Stimulated activated CD8-positive, alpha-beta memory T cell treated with anti-CD3 and anti-CD28 coated beads, Interleukin-4, amount 100 ng/mL, for 48 hours (primary cell): ENCODE measurements around the gene NPY2R.

Experiments
- DNase-seq: peaks from one replicate; pipeline ENCODE4 v3.0.0-alpha.2; 2020

Gene NPY2R, protein sequence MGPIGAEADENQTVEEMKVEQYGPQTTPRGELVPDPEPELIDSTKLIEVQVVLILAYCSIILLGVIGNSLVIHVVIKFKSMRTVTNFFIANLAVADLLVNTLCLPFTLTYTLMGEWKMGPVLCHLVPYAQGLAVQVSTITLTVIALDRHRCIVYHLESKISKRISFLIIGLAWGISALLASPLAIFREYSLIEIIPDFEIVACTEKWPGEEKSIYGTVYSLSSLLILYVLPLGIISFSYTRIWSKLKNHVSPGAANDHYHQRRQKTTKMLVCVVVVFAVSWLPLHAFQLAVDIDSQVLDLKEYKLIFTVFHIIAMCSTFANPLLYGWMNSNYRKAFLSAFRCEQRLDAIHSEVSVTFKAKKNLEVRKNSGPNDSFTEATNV

DNA sequence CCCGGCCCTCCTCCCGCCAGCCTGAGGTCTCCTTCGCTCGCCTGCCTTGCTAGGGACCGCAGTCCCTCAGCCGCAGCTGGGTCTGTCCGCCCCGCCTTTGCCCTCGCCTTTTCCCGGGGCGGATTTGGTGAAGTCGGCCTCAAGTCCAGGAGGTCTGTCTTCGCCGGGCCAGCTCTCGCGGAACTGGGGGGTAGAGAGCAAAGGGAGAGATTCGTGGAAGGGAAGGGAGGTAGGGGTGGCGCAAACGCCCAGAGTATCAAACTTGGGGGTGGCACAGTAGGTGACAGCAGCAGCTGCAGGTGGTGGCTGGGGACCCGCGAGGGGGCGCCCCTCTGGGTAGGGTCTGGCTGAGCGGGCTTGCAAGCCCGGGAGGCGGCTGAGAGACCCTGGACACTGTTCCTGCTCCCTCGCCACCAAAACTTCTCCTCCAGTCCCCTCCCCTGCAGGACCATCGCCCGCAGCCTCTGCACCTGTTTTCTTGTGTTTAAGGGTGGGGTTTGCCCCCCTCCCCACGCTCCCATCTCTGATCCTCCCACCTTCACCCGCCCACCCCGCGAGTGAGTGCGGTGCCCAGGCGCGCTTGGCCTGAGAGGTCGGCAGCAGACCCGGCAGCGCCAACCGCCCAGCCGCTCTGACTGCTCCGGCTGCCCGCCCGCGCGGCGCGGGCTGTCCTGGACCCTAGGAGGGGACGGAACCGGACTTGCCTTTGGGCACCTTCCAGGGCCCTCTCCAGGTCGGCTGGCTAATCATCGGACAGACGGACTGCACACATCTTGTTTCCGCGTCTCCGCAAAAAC lies at the start of gene NPY2R:
Gene NPY2R, plus strand, starts transcription at position 379 of the 797 bp plus-strand sequence. CDS start 5,304 bp downstream, outside the sequence.
- no peak for DNase-seq

DNA sequence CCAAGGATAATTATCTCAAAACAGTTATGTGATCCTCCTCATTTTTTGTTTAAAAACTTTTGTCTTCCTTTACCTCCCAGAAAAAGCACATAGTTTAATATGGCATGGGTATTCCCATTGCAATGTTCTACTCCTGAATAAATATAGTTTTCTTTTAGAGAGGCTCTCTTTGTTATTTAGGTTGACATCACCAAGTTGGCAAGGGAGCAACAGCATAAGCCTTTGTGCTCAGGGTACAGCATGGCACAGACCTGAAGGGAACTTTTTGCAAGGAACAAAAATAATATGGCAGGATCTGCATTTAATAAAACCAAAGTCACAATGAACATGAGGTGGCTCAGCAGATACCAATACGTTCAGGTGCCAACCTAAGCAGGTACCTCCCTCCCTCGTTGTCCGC lies 47.1 kb upstream of the NPY2R start:
- DNase-seq: no peak

DNA sequence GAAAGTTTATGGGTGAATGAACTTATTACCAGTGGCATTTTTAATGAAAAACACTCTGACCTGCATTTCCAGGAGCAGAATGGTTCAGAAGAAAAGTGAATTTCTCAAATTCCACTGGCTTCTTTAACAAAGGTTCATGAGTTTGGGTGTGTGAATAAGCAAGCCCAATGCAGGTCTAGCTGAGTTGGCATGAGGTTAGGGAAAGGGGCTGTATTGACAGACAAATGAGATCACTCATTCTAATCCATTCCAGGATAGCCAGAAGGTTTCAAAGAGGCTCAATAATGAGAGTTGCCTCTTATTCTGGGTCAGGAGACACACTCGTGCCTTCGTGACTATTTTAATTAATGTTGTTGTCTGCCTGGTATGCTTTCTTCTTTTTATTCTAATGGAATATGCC lies 43.7 kb upstream of the NPY2R start:
- no peak for DNase-seq

DNA sequence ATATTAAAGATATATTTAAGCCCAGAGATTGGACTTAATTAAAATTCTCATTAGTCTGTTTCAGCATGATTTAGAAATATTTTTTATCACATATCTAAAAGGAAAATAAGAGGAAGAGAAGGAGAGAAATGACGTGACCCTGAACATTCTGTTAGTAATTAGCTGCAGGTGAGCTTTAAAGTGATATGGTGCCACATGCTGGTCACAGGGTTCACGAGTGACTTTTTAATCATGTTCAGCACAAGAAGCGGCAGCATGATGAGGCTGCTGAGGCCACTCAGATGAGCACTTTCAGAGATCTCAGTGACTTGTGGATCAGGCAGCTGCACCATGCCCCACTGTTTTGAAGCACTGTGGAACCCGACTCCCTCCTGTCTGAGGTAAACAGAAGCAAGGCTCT lies 37.9 kb upstream of the NPY2R start:
- no peak for DNase-seq

DNA sequence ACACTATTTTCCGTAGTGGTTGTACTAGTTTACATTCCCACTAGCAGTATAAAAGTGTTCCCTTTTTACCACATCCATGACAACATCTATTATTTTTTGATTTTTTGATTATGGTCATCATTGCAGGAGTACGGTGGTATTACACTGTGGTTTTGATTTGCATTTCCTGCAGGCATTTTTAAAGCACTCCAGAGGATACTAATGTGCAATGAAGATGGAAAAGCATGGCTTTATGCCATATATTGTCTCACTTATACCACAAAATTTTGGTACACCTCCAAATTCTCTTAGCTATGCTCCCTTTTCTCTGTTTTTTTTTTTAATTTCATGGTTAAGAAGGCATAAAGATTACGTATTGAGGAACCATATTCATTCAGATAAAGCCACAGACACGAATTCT lies 35.1 kb upstream of the NPY2R start:
- DNase-seq: no peak

DNA sequence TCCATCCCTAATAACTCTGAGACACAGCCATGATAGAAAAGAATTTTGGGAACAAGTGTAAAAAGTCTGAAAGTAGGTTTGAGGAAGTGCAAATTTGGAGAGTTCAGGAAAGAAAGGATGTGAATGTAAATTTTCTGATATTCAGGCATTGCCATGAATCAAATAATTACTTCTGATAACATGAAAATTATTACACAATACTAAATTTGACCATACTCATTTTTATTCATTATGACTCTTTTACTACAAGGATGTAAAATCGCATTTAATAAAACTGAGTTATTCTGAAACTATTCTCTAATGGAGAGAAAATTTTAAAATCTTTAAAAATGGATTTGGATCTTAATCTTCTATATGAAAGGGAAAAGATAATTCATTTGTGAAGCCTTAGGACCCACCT lies 33.8 kb upstream of the NPY2R start:
- DNase-seq: no peak

DNA sequence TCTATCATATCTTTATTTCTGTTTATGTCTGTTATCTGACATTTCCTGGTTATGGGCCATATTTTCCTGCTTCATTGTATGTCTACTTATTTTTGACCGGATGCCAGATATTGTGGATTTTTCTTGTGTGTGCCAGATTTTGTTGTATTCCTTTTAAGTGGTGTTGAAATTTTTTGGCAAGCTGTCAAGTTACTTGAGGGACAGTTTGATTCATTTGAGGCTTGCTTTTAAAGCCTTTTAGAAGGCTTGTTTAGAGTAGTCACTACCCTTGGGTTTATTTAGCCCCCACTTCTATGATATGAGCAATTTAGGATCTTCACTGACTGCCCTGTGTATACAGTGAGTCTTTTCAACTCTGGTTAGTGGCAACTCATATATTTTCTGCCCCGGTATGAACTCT lies 29.2 kb upstream of the NPY2R start:
- DNase-seq: no peak

DNA sequence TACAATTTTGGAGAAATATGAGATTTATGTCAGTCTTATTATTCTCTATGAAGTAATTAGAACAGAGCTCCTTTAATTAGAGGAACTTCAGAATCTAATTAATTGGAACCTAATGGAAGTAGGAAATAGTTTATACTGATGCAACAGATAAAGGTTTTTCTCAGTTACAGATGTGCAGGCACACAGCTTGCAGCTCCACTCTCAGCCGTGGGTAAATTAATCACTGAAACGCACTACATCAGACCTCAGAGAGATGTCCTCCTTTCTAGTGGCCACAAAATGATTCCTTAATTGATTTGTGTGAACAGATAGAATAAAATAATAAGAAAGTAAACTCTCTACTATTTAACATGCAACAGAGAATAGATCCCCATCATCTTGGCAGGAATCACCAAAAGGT lies 21.5 kb upstream of the NPY2R start:
- no peak for DNase-seq

DNA sequence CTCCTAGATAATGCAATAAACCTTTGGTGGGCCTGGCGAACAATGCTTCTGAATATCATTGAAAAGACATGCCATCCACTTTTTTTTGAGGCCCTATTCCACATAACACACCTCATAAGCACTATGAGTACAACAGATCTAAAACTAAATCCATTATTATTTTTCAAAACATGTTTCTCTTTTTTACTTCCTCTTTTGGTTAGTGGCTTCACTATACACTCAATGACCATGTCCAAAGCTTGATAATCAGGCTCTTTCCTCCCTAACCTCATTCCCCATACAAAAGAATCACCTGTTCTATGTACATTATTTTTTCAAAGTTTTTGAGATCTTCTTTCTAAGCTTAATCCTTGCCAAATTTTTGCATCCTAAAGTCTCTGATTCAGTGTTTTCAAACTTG lies 20.4 kb upstream of the NPY2R start:
- no peak for DNase-seq

DNA sequence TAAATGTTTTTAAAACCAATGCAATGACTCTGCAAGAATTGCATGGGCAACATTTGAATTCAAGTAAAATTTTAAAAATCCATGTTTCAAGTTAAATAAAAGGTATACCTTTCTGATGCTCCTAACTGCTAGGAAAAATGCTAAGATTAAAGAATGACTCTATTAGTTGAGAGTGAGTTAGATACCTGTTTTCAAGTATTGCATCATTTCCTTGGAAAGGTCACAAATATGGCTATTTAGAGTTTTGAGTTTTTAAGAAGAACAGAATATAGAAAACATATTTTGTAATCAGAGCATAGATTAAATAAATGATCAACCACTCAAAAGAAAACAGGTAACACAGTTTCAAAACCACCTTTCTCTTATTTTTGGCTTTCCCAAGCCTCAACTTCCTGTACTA lies 18.3 kb upstream of the NPY2R start:
- DNase-seq: no peak

DNA sequence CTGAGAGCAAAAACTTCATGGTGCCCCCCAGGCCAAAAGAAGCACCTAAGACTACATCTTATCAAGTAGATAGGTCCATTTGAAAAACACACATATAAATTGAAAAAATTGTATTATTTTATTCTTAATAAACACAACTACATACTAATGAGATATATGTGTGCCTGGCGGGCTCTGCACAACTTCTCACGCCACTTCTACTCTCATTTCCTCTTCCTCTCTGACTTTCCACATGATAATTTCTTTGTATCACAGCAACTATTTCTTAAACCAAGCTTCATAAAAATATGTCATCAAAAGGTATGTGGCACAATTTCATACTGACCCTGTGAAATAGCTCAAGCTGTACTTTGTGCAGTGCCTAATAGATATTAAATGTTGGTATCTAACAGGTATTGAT lies 10.7 kb upstream of the NPY2R start:
- DNase-seq: no peak

DNA sequence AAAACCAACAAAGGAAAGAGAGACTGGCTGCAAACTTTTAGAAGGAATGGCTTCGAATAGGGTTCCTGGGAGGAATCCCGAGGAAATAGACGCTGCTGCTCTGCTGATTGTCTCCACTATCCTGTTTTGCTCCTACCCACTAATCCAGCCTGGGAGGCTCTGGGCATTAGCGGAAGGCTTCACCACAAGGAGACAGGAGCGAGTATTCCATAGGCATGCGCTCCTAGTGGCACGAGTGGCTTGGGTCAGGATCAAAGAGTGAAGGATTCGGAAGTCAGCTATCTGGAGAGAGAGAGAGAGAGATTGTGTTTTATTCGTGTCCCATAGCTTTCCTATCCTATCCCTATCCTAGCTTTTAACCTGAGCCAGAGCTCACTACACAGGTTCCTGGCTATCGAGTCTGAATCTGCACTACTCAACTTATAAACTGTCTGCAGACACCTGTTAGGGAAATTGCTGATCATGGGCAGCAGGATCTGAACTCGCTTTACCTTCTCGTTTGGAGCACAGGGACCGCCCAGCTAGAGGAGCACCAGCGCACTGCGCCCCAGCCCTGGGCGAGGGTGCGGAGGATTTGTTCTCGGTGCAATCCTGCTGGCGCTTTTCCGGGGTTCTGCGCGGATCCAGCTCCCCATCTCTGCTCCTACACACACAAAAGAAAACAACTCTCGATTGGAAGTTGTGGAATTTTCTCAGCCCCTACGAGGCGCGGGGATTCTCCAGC lies 740 bp upstream of the NPY2R start:
- DNase-seq: no peak

DNA sequence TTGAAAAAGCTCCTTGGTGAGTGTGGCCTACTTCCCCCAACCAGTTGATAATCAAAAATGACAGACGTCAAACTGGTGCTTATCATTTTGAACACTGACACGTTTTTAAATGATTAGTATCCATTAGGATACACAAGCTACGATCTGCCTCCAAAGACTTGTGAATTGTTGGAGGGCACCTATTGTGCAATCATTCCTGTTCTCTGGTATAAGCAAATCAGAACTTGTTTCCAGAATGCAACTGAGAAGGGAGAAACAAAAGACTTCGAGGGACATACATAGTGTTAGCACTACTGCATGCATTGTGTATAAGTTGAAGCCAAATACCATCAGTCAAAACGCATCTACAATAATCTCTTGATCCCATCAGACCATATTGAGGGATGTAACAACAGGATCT lies 11.6 kb downstream of the NPY2R start:
- no peak for DNase-seq

DNA sequence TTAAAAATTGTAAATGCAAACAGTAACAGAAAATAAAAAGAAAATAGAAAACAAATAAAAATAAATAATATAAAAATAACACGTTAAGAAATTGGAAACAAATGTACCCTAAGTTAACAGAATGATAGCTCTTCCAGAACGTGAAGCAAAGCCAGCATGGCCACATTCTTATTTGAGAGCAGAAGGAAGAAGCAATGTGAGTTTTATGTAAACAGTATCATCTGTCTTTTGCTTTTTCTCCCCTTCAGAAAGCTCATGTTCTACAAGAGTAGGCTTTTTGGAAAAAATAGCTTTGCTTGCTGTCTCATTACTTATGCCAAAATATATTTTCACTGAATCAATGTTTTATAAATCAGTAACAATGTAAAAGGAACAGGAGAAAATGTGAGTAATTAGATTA lies 18.7 kb downstream of the NPY2R start:
- DNase-seq: no peak

DNA sequence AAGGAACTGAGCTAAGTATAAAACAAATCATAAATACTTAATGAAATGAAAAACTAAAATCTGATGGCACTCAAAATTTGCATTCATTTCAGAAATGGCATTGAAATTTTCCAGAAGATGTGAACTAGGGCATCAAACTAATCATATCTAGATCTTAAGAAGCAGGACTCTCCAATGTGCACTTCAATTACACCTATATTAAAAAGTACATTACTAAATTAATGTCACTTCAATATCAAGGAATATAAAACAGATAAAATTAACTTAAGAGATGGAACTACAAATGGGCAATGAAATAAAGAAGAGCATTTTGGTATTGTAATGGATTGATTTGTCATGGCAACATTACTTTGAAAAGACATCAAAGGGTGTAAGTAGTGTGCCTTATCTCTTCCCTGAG lies 20.3 kb downstream of the NPY2R start:
- no peak for DNase-seq

DNA sequence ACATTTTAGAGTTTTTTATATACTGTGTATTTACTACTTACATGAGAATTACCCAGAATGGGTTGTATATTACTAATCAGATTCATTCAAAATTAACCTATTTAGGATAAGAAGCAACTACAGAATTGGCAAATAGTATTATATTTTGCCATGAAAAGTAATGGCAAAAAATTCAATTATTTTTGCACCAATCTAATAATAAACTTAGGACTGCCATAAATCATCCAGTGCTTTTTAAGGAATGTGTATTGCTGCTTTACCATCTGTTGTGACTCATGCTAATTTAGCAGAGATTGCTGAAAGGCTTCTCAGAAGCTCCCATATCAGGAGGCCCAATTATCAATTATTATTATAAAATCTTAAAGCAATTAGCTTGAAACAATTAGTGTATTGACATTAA lies 24.0 kb downstream of the NPY2R start:
- no peak for DNase-seq

DNA sequence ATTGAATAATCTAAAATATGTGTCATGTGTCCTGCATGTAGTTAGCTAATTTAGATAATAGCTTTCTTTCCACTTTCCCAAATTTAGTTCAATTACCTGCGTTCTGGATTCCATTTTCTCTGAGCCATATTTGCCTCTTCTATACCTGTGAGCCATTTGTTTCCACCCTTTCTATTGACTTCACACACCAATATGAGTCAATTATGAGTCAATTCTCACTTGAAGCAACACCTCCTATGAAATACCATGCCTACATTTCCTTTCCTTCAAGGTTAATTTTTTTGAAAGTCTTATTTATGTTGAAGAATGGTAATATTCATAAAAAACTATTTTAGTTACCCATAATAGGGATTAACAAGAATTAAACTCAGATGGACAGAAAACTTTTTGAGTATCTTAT lies 25.8 kb downstream of the NPY2R start:
- no peak for DNase-seq

DNA sequence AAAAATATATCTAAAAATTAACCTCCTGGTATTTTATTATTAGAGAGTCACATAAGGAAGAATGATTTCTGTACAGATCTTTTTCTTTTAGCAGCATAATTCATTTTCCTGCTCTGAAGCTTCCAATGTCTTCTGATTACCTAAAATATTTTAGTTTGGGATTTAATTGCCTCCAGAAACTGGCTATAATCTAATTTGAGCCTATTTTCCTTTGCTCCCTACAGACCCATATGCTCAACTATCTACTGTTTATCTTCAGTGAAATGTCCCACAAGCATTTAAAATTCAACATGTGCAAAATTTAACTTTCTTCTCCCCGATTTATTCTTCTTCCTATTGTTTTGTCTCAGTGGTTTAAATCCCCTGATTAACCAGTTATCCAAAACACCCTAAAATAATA lies 29.1 kb downstream of the NPY2R start:
- no peak for DNase-seq

DNA sequence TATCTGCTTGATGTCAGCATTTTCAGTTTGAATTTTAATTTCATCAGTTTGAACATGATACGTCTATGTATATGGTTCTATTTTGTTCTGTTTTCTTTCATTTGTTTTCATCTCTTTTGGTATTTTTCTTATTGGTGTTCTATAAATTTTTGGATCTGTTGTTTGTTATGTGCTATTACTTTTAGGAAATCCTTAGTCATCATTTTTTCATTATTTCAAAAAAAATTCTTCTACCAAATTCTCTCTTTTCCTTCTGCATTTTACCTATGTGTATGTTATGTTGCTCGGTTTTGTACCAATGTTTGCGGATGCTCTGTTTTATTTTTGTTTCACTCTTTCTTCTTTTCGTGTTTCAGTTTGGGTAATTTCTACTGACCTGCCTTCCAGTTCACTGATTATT lies 32.8 kb downstream of the NPY2R start:
- no peak for DNase-seq

DNA sequence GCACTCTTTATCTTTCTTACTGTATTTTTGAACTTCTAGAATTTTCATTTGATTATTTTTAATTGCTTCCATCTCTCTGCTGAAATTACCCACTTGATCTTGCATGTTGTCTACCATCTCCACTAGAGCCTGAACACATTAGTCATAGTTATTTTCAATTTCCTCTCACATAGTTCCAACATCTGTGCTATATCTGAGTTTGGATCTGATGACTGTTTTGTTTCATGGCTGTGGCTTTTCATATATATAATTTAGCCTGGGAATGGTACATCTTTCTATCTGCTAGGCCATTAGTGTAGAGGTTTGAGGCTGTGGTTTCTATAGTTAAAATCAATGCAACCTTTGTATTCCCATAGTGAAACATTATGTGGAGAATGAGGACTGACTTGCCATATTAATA lies 33.2 kb downstream of the NPY2R start:
- DNase-seq: no peak

DNA sequence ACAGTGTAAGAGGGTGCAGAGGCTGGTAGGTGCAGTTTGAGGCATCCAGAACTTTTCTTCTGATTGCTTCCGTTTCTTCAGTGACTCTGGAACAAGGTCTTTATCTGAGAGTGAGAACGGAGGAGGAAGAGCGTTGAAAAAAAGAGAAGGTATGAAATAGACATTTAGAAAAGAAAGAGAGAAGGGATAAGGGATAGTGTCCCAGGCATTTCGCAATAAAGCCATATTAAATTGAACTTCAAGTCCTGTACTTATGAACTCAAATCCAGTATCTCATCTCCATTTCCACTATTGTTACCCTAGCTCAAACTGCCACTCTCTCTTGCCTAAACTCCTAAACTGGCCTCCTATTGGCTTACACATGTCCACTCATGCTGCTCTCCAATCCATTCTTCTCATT lies 36.7 kb downstream of the NPY2R start:
- no peak for DNase-seq

DNA sequence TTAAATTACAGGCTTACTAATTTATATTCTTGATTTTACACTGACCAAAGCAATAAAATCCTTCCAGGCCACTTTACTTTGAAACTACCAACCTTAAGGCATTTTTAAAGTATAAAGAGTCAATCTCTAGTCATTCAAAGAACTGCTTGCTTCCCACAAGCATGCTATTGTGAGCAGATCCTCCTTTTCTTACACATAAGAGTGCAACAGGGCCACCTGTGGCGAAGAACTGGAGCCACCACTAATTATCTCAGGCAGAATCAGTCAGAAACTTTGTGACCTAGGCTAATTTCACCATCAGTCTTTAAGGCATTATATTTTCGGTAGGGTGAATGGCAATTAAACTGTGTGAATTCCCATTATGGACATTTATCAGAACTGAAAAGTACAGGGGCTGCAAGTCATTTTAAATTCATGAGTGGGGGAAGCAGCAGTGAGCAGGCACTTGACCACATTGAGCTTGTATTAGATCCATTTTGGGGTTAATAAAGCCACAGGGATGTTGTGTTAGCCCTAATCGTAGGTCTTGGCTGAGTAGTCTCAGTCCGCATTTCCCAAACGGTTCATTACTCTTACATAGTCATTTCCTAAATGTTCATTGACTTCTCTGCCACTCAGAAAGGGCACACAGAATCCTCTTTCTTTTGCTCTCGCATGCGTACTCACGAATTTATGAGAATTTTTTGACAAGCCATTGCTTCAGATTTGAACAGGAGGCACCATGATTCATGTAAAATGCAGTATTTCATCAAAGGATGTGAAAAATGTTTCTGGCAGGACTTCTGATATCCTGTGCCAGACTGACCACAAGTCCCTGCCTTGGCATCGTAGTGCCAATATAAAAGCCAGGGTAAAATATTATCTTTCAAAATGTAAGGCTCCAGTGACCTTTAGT lies 39.8 kb downstream of the NPY2R start:
- no peak for DNase-seq
